ENCODE data around the gene OTULINL.

Gene OTULINL

DNA sequence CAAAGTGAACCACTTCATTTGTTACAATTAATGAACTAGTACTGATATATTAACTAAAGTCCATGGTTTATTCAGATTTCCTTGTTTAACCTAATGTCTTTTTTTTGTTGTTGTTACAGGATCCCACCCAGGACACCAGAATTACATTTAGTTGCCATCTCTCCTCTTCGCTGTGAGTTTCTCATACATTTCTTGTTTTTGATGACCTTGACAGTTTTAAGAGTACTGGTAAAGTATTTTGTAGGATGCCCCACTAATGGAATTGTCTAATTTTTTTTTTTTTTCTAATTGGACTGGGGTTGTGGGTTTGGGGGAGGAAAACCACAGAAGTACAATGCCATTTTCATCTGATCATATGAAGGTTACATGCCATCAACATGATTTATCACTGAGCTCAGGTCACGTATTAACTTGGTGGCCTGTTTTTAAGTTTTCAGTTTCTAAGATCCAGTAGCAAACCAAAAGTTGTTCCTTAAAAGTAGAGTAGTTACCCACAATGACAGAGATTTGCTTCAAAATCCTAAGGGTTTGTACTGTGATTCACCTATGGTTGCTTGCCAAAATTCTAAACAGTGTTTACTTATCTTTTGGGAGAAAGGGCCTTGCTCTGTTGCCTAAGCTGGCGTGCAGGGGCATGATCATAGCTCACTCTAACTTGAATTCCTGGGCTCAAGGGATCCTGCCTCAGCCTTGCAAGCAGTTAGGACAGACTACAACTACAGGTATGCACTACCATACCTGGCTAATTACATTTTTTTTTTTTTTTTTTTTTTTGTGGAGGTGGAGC, 78.4 kb downstream of the OTULINL start:
- H3K27ac ChIP-seq (ENCODE audit: poor library complexity, severe bottlenecking), result peak overlapping the region; percentile 90
- H3K9me3 ChIP-seq (ENCODE audit: severe bottlenecking), result no peaks in the 10 kb centered on the region
- H3K27me3 ChIP-seq (ENCODE audit: insufficient read depth, poor library complexity, severe bottlenecking), result no peaks in the 10 kb centered on the region
- TF ChIP-seq, protein P1, sequence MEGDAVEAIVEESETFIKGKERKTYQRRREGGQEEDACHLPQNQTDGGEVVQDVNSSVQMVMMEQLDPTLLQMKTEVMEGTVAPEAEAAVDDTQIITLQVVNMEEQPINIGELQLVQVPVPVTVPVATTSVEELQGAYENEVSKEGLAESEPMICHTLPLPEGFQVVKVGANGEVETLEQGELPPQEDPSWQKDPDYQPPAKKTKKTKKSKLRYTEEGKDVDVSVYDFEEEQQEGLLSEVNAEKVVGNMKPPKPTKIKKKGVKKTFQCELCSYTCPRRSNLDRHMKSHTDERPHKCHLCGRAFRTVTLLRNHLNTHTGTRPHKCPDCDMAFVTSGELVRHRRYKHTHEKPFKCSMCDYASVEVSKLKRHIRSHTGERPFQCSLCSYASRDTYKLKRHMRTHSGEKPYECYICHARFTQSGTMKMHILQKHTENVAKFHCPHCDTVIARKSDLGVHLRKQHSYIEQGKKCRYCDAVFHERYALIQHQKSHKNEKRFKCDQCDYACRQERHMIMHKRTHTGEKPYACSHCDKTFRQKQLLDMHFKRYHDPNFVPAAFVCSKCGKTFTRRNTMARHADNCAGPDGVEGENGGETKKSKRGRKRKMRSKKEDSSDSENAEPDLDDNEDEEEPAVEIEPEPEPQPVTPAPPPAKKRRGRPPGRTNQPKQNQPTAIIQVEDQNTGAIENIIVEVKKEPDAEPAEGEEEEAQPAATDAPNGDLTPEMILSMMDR (IDR thresholded peaks at IDR 0.05; ENCODE audit: poor library complexity, severe bottlenecking), result no peak
- H3K4me3 ChIP-seq (ENCODE audit: severe bottlenecking), result no peak overlapping the region
- DNase-seq (ENCODE audit: low spot score), result peak; percentile 93
- H3K4me1 ChIP-seq (ENCODE audit: insufficient read depth, poor library complexity, severe bottlenecking), result peaks cover 22% of the 10 kb centered on the region
- peak; percentile 83 for ATAC-seq (ENCODE audit: low read depth)
- no peaks in the 10 kb centered on the region for H3K36me3 ChIP-seq (ENCODE audit: low read depth)

DNA sequence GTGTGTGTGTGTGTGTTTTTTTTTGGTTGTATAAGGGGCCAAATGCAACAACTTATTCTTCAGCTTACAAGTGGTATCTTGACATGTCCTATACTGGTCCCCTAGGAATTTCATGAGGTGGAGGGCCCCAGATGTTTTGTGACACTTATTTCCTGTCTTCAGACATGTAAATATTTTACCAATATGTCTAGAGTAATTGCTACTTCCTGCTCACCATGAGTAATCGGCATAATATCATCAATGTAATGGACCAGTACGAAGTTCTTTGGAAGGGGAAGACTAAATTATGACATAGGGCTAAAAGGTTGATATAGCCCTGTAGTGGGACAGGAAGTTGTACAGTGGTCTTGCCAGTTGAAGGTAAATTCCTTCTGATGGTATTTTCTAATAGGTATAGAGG, 79.2 kb downstream of the OTULINL start:
- no peak for DNase-seq (ENCODE audit: low spot score)
- H3K27ac ChIP-seq (ENCODE audit: poor library complexity, severe bottlenecking), result peak overlapping the region; percentile 90
- H3K36me3 ChIP-seq (ENCODE audit: low read depth), result no peaks in the 10 kb centered on the region
- TF ChIP-seq, protein P1 (IDR thresholded peaks at IDR 0.05; ENCODE audit: poor library complexity, severe bottlenecking), result no peak
- H3K4me3 ChIP-seq (ENCODE audit: severe bottlenecking), result no peak overlapping the region
- no peak for ATAC-seq (ENCODE audit: low read depth)
- H3K4me1 ChIP-seq (ENCODE audit: insufficient read depth, poor library complexity, severe bottlenecking), result peaks cover 26% of the 10 kb centered on the region
- H3K9me3 ChIP-seq (ENCODE audit: severe bottlenecking), result no peaks in the 10 kb centered on the region
- H3K27me3 ChIP-seq (ENCODE audit: insufficient read depth, poor library complexity, severe bottlenecking), result no peaks in the 10 kb centered on the region
